Occipital lobe (tissue), 2 donors: Measurements from ENCODE around the gene SIX1. TPM values are rescaled to one million over a fixed set of nuclear protein-coding genes. Genes with fewer than 3 reads are reported as not detected.

Experiments
- DNase-seq: peaks from one replicate; lab custom pipeline; 2025; lab: John Stamatoyannopoulos, UW
- total RNA-seq: library from RNA; depleted of rRNA; stranded (reverse); fragments of >200 nt; gene quantifications from one replicate; pipeline ENCODE4 v1.2.3, GENCODE V29; 2014

SIX1 gene
- total RNA-seq, 1 donor from 2014 or later = 0.47 TPM

DNA sequence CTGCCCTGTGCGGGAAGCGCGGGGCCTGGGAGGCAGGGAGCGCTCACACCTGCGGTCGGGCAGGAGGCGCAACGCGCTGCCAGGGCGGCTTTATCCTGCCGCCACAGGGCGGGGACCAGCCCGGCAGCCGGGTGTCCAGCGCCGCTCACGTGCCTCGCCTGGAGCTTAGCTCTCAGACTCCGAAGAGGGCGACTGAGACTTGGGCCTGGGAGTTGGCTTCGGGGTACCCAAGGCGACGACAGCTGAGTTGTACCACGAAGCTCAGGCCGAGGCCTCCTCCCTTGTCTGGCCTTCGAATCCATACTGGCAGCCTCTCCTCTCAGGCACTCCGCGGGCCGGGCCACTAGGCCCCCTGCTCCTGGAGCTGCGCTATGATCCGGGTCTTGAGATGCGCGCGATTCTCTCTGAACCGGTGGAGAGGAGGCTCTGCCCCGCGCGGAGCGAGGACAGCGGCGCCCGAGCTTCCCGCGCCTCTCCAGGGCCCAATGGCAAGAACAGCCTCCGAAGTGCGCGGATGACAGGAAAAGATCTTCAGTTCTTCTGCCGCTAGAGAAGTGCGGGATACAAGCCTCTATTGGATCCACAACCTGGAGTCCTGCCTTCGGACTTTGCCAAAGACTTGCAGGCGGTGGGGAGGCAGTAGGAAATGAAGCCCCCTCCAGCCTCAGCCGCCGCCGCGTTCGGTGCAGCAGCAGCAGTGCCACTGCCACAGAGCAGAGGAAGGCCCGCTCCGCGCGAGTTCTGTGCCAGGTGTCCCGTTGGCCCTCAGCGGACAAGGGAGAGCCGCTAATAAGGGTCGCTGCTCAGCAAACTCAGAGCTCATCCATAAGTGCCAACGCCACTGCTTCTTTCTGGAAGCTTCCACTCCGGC lies 6.8 kb downstream of the SIX1 start:
- no peak for DNase-seq

DNA sequence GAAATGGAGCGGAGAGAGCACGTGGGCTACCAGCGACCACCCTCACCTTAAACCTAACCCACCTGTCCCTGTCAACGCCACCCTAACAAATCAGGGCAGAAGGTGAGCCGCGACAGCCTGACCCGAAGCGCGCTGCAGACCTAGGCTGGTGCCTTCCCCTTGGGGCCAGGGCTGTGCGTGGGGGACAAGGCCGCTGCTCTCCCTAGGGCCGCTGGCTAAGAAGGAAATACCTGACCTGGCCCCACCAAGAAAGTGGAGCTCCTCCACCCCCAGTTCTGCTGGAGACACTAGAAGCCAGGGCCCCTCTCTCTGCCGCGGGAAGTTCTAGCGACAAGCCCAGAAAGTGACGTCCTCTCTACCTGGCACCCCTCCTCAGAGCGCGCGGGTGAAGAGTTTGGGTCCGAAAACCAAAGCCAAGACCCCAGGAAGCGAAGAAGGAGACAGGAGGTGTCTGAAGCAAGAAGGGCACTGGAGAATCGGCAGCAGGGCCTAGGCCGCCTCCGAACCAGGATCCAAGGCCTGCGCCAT lies 7.5 kb downstream of the SIX1 start:
- no peak for DNase-seq

DNA sequence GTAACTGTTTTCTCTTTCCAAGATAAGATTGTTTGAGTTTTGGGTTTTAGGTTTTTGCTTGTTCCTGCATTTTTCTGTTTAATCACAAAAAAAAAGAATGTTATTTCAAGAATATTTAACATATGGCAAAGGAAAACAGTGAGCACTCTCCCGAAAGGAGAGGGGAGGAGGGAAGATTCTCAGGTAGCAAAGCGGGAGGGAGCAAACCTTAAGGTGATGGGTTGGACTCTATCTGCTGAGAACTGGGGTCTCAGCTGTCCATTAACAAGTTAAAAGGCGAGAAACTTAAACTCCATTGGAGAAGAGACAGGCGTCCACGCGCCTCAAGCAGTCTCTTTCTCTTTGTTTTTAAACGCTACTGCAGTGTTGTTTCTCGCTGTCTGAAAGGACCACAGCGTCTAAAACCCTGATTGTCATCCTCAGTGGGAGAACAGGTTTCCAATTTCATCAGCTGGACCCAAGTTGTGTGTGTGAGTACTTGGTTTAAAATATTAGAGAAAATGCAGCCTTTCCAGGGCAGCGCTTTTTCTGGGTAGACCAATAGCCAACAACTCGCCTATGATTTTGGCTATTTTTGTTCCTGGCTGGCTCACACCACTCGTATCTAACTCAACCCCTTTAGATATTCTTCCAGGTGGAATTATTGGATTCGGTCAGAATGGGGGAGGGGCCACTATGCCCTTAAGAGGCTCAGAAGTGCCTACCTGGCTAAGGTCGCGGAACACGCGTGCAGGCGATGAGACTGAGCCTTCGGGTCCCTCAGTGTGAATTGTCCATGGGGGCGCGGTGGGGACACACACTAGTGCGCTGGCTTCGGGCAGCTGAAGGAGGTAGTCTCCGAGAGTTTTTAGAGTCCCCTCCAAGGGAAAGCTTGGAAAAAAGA lies 8.2 kb downstream of the SIX1 start:
- DNase-seq = no peak

GRCh38 chr14:60639674-60640073 lies 9.6 kb downstream of the SIX1 start:
- no peak for DNase-seq

DNA sequence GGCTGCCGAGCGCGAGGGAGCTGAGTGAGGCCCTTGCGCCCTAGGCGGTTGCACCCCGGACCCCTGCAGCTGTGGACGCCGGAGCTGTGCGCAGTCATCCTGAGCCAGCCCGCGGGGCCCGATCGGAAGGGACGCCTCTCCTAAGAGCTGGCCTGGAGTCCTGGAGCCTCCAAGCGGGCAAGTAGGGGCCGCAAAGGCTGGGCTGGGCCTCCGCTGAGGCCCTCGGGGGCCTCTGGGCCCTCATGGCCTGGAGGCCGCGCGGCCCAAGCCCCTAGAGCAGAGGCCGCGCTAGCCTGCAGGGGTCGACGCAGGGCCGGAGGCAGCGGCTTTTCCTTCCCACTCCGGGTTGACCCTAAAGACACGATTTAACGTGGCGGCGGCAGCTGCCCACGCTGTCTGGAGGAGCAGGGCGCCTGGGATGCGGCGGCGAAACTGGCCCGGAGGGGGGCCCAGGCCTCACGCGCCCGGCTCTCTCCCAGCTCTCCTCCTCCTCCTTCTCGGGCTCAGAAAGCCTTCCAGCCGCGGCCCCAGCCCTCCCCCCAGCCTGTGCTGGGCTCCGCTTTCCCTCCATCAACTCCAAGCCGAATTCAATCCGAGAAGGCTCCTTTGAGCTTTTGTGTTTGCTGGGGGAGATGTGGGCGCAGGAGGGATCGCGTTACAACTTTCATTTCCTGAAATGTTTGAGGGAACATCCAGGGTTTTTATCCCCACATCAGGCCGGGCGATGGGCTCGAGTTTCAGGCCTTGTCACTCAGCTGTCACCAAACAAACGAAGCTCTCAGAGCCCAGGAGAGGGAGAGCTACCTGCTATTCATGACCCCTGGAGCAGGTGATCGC lies 11.6 kb downstream of the SIX1 start:
- no peak for DNase-seq

- DNase-seq = no peak
Observed at GRCh38 chr14:60636879-60637478, 12.3 kb downstream of the SIX1 start.

DNA sequence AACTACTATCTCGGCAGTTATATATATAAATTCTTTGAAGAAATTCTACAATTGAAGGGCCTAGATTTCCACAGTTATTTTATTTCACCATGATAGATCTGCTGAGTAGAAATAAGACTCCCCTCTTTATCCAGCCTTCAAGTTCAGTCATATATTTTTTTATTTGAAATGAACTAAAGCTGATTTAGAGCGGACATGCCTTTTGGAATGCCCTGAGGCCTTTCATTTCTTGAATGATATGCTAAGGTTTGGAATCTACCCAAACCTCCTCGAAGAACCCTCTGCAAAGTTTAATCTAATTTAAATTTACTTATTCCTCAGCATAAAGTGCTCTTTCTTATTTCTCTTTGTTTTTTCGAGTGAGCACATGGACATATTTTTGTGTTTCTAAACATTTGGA lies 15.1 kb downstream of the SIX1 start:
- no peak for DNase-seq

GRCh38 chr14:60632777-60633176 lies 16.5 kb downstream of the SIX1 start:
- no peak for DNase-seq

DNA sequence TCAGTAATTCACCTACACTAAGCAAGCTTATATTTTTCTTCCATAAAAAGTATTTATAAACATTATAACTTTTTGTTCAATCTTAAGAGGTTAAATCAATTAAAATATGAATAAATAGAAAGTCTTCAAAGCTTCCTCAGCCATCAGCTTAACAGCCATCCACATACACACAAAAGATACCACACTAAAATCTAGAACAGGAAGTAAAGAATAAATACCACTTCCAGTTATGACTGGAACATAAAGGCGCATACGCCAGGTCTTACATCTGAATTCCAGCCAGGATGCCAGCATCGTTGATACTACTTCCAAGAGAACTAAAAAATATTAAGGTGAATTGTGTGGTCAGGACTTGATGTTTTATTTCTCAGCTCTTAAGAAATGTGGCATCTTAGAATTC lies 17.0 kb downstream of the SIX1 start:
- DNase-seq = no peak

- DNase-seq = no peak
Observed at GRCh38 chr14:60631842-60632241, 17.4 kb downstream of the SIX1 start.

DNA sequence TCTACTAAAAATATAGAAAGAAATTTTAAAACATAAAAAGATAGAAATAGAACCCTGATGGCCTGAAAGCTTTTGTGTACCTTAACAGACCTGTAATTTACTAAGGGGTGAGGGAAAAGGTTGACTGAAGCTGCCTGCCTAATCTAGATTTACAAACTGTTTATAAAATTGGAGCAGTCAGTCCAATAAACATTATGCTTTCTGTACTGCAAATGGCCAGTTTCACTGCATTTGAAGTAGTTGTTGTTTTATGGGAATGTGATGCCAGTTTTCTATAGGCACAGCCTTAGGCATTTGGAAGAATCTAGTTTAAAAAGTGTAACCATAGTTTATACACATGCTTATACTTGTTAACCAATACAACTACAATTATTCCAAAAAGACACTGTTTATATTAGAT lies 19.1 kb downstream of the SIX1 start:
- DNase-seq = no peak

DNA sequence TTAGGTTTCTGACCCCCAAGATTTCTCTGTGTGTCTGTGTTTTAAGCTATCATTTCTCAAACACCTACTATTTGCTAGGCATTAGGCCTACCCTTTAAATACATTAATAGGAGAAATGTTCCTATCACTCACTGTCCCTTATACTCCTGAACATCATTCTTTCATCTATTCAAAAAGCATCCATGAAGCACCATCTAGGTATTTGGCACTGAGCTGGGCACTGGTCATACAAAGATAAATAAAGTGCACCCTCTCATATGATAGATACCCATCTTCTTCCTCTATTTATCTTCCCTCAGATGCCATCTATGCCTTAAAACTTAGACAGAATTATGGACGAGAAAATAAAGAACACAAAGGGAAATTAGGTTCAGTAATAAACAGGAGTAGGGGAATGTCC lies 20.4 kb downstream of the SIX1 start:
- no peak for DNase-seq

GRCh38 chr14:60622917-60623257 lies 26.4 kb downstream of the SIX1 start:
- DNase-seq = no peak

GRCh38 chr14:60622210-60622916 lies 26.9 kb downstream of the SIX1 start:
- no peak for DNase-seq

GRCh38 chr14:60621386-60621785 lies 27.9 kb downstream of the SIX1 start:
- DNase-seq = no peak

DNA sequence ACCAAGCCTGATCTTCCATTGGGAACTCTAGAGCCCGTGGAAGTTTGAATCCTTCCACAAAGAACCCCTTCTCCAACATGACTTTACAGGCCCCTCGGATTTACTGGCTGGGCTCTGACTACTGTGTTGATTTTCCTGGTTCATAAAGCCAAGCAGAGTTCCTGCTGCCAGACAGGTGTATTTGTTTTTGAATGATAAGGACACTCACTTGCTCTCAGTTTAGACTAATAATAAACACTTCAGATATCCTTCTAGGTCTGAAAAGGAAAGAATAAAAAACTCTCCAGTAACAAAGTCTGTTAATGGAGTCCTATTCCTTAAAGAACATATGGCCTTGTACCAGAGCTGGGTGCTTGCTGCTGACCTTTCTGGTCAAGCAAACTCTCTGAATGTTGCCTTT lies 31.0 kb downstream of the SIX1 start:
- no peak for DNase-seq

- DNase-seq = no peak
Observed at GRCh38 chr14:60616461-60616959, 32.8 kb downstream of the SIX1 start.

DNA sequence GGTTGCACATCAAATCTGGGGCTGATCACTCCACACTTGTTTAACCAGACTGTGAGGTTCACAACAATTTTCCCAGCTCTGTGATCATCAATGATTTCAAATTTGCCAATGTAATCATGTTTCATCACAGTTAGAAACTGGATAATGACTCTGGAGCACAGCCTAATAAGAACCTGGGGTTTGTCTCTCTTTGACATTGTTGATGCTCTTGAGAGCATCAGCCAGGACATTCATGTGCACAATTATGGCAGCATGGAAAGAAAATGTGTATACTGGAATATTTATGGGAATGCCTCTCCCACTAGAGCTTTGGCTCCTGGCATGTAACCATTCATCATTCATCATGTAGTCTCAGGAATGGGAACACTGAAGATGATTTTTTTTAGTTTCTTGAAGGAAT lies 47.0 kb downstream of the SIX1 start:
- no peak for DNase-seq

- DNase-seq = no peak
Observed at GRCh38 chr14:60599727-60600126, 49.5 kb downstream of the SIX1 start.

GRCh38 chr14:60596139-60596538 lies 53.1 kb downstream of the SIX1 start:
- DNase-seq = no peak
